Activated CD8-positive, alpha-beta memory T cell treated with anti-CD3 and anti-CD28 coated beads for 24 hours (primary cell): Measurements from ENCODE around the gene SMCO4.
"Not testable (repeated sequence)": the region's sequence is repeated elsewhere in the genome, so short reads cannot be mapped to it uniquely, and the experiment has no call there.

Source experiments
- DNase-seq: peaks from one replicate; pipeline ENCODE4 v3.0.0-alpha.2; 2020

SMCO4 gene

GRCh38 chr11:93543292-93543977, at the start of gene SMCO4:
SMCO4 (minus strand) TSS chr11:93543391; CDS start chr11:93479189, 64,202 bp downstream.
- DNase-seq, result peak; percentile 84

GRCh38 chr11:93591247-93591898, 48.2 kb upstream of the SMCO4 start:
- no peak for DNase-seq

GRCh38 chr11:93589347-93589746, 46.2 kb upstream of the SMCO4 start:
- no peak for DNase-seq

GRCh38 chr11:93587858-93588581, 44.8 kb upstream of the SMCO4 start:
- no peak for DNase-seq

- DNase-seq, result not testable (repeated sequence)
These were observed 44.2 kb upstream of the SMCO4 start for GRCh38 chr11:93587425-93587824.

- no peak for DNase-seq
These were observed 42.6 kb upstream of the SMCO4 start for GRCh38 chr11:93585758-93586157.

GRCh38 chr11:93583490-93583889, 40.3 kb upstream of the SMCO4 start:
- no peak for DNase-seq

GRCh38 chr11:93579187-93579751, 36.1 kb upstream of the SMCO4 start:
- DNase-seq, result no peak

- no peak for DNase-seq
These were observed 34.1 kb upstream of the SMCO4 start for GRCh38 chr11:93577286-93577685.

- not testable (repeated sequence) for DNase-seq
These were observed 33.7 kb upstream of the SMCO4 start for GRCh38 chr11:93576870-93577269.

- DNase-seq, result no peak
These were observed 31.5 kb upstream of the SMCO4 start for GRCh38 chr11:93574638-93575220.

- DNase-seq, result no peak
These were observed 30.0 kb upstream of the SMCO4 start for GRCh38 chr11:93573184-93573583.

GRCh38 chr11:93572621-93573020, 29.4 kb upstream of the SMCO4 start:
- DNase-seq, result no peak

- DNase-seq, result no peak
These were observed 29.0 kb upstream of the SMCO4 start for GRCh38 chr11:93572171-93572570.

- DNase-seq, result no peak
These were observed 28.4 kb upstream of the SMCO4 start for GRCh38 chr11:93571612-93572011.

- no peak for DNase-seq
These were observed 27.7 kb upstream of the SMCO4 start for GRCh38 chr11:93570759-93571413.

- DNase-seq, result no peak
These were observed 26.3 kb upstream of the SMCO4 start for GRCh38 chr11:93569496-93569895.

- DNase-seq, result no peak
These were observed 25.5 kb upstream of the SMCO4 start for GRCh38 chr11:93568726-93569125.

GRCh38 chr11:93567401-93567895, 24.3 kb upstream of the SMCO4 start:
- no peak for DNase-seq

GRCh38 chr11:93564895-93565294, 21.7 kb upstream of the SMCO4 start:
- no peak for DNase-seq

- DNase-seq, result no peak
These were observed 20.7 kb upstream of the SMCO4 start for GRCh38 chr11:93563857-93564256.

GRCh38 chr11:93560199-93560932, 17.2 kb upstream of the SMCO4 start:
- DNase-seq, result no peak
